Hepatocyte (in vitro differentiated cells): ENCODE results near the gene FRY.

ENCODE experiments used
- CTCF ChIP-seq: fragments of 200-600 bp; sonication (generic); IDR thresholded peaks from 2 replicates; pipeline ENCODE4 v1.5.1; 2016; ENCODE audit warnings: antibody characterized with exemption, mild to moderate bottlenecking; ENCODE audit not compliant: poor library complexity
- EZH2 ChIP-seq: fragments of 200-600 bp; sonication (generic); IDR thresholded peaks from 2 replicates; pipeline ENCODE4 v1.6.1; 2016; ENCODE audit warnings: antibody characterized with exemption, mild to moderate bottlenecking, borderline replicate concordance
- EZH2phosphoT487 ChIP-seq: fragments of 200-600 bp; sonication (generic); IDR thresholded peaks from one replicate; pipeline ENCODE4 v1.6.1; 2018; ENCODE audit warnings: antibody characterized with exemption, mild to moderate bottlenecking, low read depth, moderate library complexity; ENCODE audit not compliant: unreplicated experiment, severe bottlenecking

GRCh38 chr13:32201809-32202208 is 170.2 kb downstream of the FRY start:
- no peak for TF ChIP-seq CTCF
- no peak for TF ChIP-seq EZH2
- no peak for TF ChIP-seq EZH2phosphoT487
